HCT116 (cell line): Measurements from ENCODE around the gene GSG1L. TPM values are rescaled to one million over a fixed set of nuclear protein-coding genes. Genes with fewer than 3 reads are reported as not detected.

Source experiments
- ATAC-seq: fragments of 200-7000 bp; cut with Tn5 transposase; 2 replicates; pipeline ENCODE4 v1.9.1; 2020; ENCODE audit warnings: mild to moderate bottlenecking, moderate library complexity
- BruUV-seq: library from RNA; stranded (reverse); fragments of 400-500 nt; replicated peaks from 2 replicates; lab custom pipeline; 2021; lab: Mats Ljungman, UMichigan
- CTCF ChIA-PET: fragments of 300-600 bp; sonication (Branson Sonifier 250); formaldehyde crosslinking; loops from one replicate; lab custom pipeline; 2021; ENCODE audit warnings: antibody characterized with exemption; lab: Charles Lee
- POLR2A ChIA-PET: fragments of 300-600, 350-600 bp; sonication (Branson Sonifier 250); formaldehyde crosslinking; loops from one replicate; lab custom pipeline; 2021; ENCODE audit warnings: antibody characterized with exemption; lab: Charles Lee
- RAD21 ChIA-PET, 2 experiments: fragments of 300-600 bp; sonication (Branson Sonifier 250); formaldehyde crosslinking; loops; one replicate each; lab custom pipeline; 2023; ENCODE audit warnings: low total read pairs in 2 of 2; ENCODE audit not compliant: uncharacterized antibody in 2 of 2, unreplicated experiment in 2 of 2, low non-redundant PET in 1 of 2; lab: Charles Lee
- DNase-seq: peaks from one replicate; pipeline ENCODE4 v3.0.0-alpha.2; 2010; ENCODE audit warnings: low read depth, low spot score
- H2AFZ ChIP-seq: fragments of 200-600 bp; shearing (Covaris generic), sonication (generic); 2 replicates; pipeline ENCODE4 v1.6.1; 2017; ENCODE audit warnings: low read depth, mixed run types, mixed read lengths, antibody characterized with exemption, low read length; ENCODE audit not compliant: poor library complexity, severe bottlenecking
- H3K27ac ChIP-seq: 2 replicates; pipeline ENCODE4 v1.5.1; 2012; ENCODE audit warnings: low read depth, low read length
- H3K27me3 ChIP-seq: fragments of 200-600 bp; sonication (generic); 2 replicates; pipeline ENCODE4 v1.6.1; 2016; ENCODE audit warnings: mixed run types, low read length, mixed read lengths; ENCODE audit not compliant: insufficient read depth
- H3K36me3 ChIP-seq, 2 experiments: fragments of 200-500 bp in 1 of 2; fragments of 200-600 bp in 1 of 2; sonication (Bioruptor generic) in 1 of 2; sonication (generic) in 1 of 2; 2 replicates each; pipeline versions ENCODE4 v1.5.1 to v1.6.1; 2014 to 2016; ENCODE audit warnings: low read length in 2 of 2, inconsistent platforms in 1 of 2, mixed read lengths in 1 of 2, mixed run types in 1 of 2; ENCODE audit not compliant: insufficient read depth in 2 of 2, control insufficient read depth in 1 of 2
- H3K4me1 ChIP-seq, 2 experiments: fragments of 200-600 bp in 1 of 2; sonication (generic) in 1 of 2; 2 replicates each; pipeline versions ENCODE4 v1.5.1 to v1.6.1; 2012 to 2017; ENCODE audit warnings: low read length in 2 of 2, inconsistent platforms in 1 of 2, mild to moderate bottlenecking in 1 of 2, mixed read lengths in 1 of 2, mixed run types in 1 of 2, moderate library complexity in 1 of 2; ENCODE audit not compliant: insufficient read depth in 2 of 2, control insufficient read depth in 1 of 2
- H3K4me2 ChIP-seq: fragments of 200-600 bp; sonication (generic); 2 replicates; pipeline ENCODE4 v1.6.1; 2017; ENCODE audit warnings: mixed run types, low read length, mixed read lengths
- H3K4me3 ChIP-seq, 2 experiments: fragments of 200-600 bp in 1 of 2; sonication (generic) in 1 of 2; replicated peaks in 1 of 2; 2 replicates each; pipeline ENCODE4 v1.5.1; 2011 to 2016; ENCODE audit warnings: low read length in 2 of 2, control low read depth in 1 of 2, low read depth in 1 of 2, mild to moderate bottlenecking in 1 of 2, mixed read lengths in 1 of 2, mixed run types in 1 of 2
- H3K79me2 ChIP-seq: fragments of 200-600 bp; sonication (generic); 2 replicates; pipeline ENCODE4 v1.6.1; 2017; ENCODE audit warnings: mild to moderate bottlenecking, mixed run types, low read length, moderate library complexity, mixed read lengths; ENCODE audit not compliant: insufficient read depth
- H3K9ac ChIP-seq: fragments of 200-600 bp; sonication (generic); 2 replicates; pipeline ENCODE4 v1.6.1; 2016; ENCODE audit warnings: low read length, mixed read lengths
- H3K9me2 ChIP-seq: fragments of 200-600 bp; sonication (generic), shearing (Covaris generic); 2 replicates; pipeline ENCODE4 v1.6.1; 2017; ENCODE audit warnings: mixed run types, mild to moderate bottlenecking, moderate library complexity; ENCODE audit not compliant: insufficient read depth
- H3K9me3 ChIP-seq, 2 experiments: fragments of 200-500 bp in 1 of 2; fragments of 200-600 bp in 1 of 2; sonication (Bioruptor generic) in 1 of 2; sonication (generic) in 1 of 2; 2 replicates each; pipeline ENCODE4 v1.6.1; 2014 to 2017; ENCODE audit warnings: low read length in 2 of 2, mixed read lengths in 2 of 2, inconsistent platforms in 1 of 2, low read depth in 1 of 2, mild to moderate bottlenecking in 1 of 2, mixed run types in 1 of 2, moderate library complexity in 1 of 2; ENCODE audit not compliant: control insufficient read depth in 1 of 2, insufficient read depth in 1 of 2
- H4K20me1 ChIP-seq: fragments of 200-600 bp; sonication (generic), shearing (Covaris generic); 2 replicates; pipeline ENCODE4 v1.6.1; 2017; ENCODE audit warnings: mixed run types, mild to moderate bottlenecking, moderate library complexity; ENCODE audit not compliant: insufficient read depth
- ELF1 ChIP-seq: IDR thresholded peaks from 2 replicates; pipeline ENCODE4 v1.6.1; 2012; ENCODE audit warnings: low read depth, borderline replicate concordance
- EZH2phosphoT487 ChIP-seq: fragments of 200-600 bp; IDR thresholded peaks from 2 replicates; pipeline ENCODE4 v1.6.1; 2018; ENCODE audit warnings: antibody characterized with exemption, borderline replicate concordance
- JUND ChIP-seq: IDR thresholded peaks from 2 replicates; pipeline ENCODE4 v1.6.1; 2012
- POLR2A ChIP-seq: IDR thresholded peaks from 2 replicates; pipeline ENCODE4 v1.7.0; 2011; ENCODE audit warnings: borderline replicate concordance; ENCODE audit not compliant: insufficient read depth, insufficient read length; ENCODE audit errors: extremely low read depth
- YY1 ChIP-seq: IDR thresholded peaks from 2 replicates; pipeline ENCODE4 v1.6.1; 2011; ENCODE audit warnings: low read length, low read depth, moderate library complexity, mild to moderate bottlenecking; ENCODE audit not compliant: insufficient replicate concordance; ENCODE audit errors: extremely low read depth
- intact Hi-C: fragments of 100-400 bp; cut with micrococcal nuclease; formaldehyde crosslinking; loops from 2 replicates; pipeline ENCODE4 v1.10.0; 2022
- total RNA-seq: library from RNA; stranded (reverse); gene quantifications from one replicate; pipeline ENCODE4 v1.2.1, GENCODE V29; 2021; ENCODE audit not compliant: unreplicated experiment
- TF ChIP-seq, protein P1 (sequence below): IDR thresholded peaks from 2 replicates; pipeline ENCODE4 v1.6.1; 2012; ENCODE audit warnings: low read depth
- TF ChIP-seq, protein P2 (sequence below): IDR thresholded peaks from 2 replicates; pipeline ENCODE4 v1.6.1; 2011; ENCODE audit warnings: mild to moderate bottlenecking, low read length, moderate library complexity; ENCODE audit not compliant: insufficient replicate concordance; ENCODE audit errors: extremely low read depth

GSG1L gene
- total RNA-seq, 1 experiment from 2014 or later, result not detected

GRCh38 chr16:27918755-27919154 is 144.8 kb downstream of the GSG1L start:
- no peak overlapping the region for H3K4me2 ChIP-seq
- H3K9me2 ChIP-seq, result no peaks in the 10 kb centered on the region
- H3K4me3 ChIP-seq, result no peak overlapping the region
- H3K27ac ChIP-seq, result no peak overlapping the region
- ChIA-PET CTCF (no interaction called here), POLR2A (no interaction called here), RAD21 (no interaction called here)
- H3K9me3 ChIP-seq, result no peaks in the 10 kb centered on the region
- H3K4me1 ChIP-seq, result peaks cover 3 to 13% of the 10 kb centered on the region in 2 experiments; a peak in 2 of 4 replicates
- DNase-seq (peak; percentile 29), ATAC-seq (no peak)
- no peaks in the 10 kb centered on the region for H3K79me2 ChIP-seq
- no peaks in the 10 kb centered on the region for H4K20me1 ChIP-seq
- H3K27me3 ChIP-seq, result peaks cover 50% of the 10 kb centered on the region
- no peaks in the 10 kb centered on the region for H3K36me3 ChIP-seq
- no peak overlapping the region for H2AFZ ChIP-seq
- intact Hi-C loops, result loop anchor here (10.0 kb wide), 1 partner anchor 124 kb away; no protein-coding TSS in a partner anchor
- no TSS peak for BruUV-seq
- no peak for TF ChIP-seq EZH2phosphoT487
- TF ChIP-seq YY1, result no peak
- TF ChIP-seq ELF1, result no peak
- 0 out of 2 replicates have a peak, but pooled peaks have one; percentile 9 for TF ChIP-seq JUND
- TF ChIP-seq POLR2A, result no peak
- TF ChIP-seq, protein P1, sequence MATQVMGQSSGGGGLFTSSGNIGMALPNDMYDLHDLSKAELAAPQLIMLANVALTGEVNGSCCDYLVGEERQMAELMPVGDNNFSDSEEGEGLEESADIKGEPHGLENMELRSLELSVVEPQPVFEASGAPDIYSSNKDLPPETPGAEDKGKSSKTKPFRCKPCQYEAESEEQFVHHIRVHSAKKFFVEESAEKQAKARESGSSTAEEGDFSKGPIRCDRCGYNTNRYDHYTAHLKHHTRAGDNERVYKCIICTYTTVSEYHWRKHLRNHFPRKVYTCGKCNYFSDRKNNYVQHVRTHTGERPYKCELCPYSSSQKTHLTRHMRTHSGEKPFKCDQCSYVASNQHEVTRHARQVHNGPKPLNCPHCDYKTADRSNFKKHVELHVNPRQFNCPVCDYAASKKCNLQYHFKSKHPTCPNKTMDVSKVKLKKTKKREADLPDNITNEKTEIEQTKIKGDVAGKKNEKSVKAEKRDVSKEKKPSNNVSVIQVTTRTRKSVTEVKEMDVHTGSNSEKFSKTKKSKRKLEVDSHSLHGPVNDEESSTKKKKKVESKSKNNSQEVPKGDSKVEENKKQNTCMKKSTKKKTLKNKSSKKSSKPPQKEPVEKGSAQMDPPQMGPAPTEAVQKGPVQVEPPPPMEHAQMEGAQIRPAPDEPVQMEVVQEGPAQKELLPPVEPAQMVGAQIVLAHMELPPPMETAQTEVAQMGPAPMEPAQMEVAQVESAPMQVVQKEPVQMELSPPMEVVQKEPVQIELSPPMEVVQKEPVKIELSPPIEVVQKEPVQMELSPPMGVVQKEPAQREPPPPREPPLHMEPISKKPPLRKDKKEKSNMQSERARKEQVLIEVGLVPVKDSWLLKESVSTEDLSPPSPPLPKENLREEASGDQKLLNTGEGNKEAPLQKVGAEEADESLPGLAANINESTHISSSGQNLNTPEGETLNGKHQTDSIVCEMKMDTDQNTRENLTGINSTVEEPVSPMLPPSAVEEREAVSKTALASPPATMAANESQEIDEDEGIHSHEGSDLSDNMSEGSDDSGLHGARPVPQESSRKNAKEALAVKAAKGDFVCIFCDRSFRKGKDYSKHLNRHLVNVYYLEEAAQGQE, result no peak
- TF ChIP-seq, protein P2, sequence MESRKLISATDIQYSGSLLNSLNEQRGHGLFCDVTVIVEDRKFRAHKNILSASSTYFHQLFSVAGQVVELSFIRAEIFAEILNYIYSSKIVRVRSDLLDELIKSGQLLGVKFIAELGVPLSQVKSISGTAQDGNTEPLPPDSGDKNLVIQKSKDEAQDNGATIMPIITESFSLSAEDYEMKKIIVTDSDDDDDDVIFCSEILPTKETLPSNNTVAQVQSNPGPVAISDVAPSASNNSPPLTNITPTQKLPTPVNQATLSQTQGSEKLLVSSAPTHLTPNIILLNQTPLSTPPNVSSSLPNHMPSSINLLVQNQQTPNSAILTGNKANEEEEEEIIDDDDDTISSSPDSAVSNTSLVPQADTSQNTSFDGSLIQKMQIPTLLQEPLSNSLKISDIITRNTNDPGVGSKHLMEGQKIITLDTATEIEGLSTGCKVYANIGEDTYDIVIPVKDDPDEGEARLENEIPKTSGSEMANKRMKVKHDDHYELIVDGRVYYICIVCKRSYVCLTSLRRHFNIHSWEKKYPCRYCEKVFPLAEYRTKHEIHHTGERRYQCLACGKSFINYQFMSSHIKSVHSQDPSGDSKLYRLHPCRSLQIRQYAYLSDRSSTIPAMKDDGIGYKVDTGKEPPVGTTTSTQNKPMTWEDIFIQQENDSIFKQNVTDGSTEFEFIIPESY, result no peak
- no peak overlapping the region for H3K9ac ChIP-seq
